DMS 273 treated with DMSO at 0.1 percent for 48 hours (cell line): ENCODE measurements around the gene COL9A3.

Source experiments
- DNase-seq: peaks from one replicate; lab custom pipeline; 2025; lab: John Stamatoyannopoulos, UW

The COL9A3 gene

GRCh38 chr20:62816884-62817873 is at the start of gene COL9A3:
TSS of gene COL9A3 (plus strand) at chr20:62817050. CDS start at chr20:62817065, 15 bp downstream.
- no peak for DNase-seq

DNA sequence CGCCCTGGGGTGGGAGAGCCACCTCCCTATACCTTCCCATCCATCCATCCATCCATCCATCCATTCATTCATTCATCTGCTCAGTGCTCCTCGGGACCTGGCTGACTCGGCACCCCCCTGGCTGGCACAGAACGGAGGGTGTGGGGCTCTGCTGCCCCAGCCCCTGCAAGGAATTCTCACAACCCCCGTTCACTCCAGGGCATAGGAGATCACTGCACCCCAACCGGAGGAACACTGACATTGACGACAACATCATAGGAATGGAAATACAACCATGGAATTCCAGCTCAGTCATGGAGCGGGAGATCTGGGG is 48.7 kb upstream of the COL9A3 start:
- DNase-seq: no peak

DNA sequence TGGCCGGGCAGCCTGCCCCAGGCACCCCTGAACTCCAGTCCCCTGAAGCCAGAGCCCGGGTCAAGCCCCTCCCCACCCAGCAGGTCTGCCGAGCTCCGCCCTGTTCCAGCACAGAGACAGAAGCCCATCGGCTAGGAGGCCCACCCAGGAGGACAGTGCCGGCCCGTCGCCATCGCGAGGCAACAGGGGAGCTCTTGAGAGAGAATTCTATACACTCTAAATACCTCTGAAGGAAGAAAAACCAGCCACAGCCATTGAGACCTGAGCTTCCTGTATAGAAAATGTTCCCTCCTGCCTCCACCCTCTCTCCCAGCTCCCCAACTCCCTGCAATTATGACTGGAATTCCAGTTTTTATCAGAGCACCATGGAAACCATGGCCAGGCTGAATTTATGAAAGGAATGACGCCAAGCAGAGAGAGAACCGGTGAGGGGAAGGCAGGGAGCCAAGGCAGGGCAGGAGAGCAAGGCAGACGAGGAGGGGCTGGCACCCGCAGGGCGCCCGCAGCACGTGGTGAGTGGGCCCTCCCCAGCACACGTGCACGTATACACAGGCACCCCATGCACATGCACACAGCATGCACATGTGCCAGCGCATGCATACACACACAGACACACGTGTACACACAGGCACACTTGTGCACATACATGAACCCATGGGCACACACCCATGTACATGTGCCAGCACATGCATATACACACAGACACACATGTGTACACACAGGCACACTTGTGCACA is 48.1 kb upstream of the COL9A3 start:
- no peak for DNase-seq

- DNase-seq: no peak
Measured at GRCh38 chr20:62769346-62770071, 47.3 kb upstream of the COL9A3 start.

DNA sequence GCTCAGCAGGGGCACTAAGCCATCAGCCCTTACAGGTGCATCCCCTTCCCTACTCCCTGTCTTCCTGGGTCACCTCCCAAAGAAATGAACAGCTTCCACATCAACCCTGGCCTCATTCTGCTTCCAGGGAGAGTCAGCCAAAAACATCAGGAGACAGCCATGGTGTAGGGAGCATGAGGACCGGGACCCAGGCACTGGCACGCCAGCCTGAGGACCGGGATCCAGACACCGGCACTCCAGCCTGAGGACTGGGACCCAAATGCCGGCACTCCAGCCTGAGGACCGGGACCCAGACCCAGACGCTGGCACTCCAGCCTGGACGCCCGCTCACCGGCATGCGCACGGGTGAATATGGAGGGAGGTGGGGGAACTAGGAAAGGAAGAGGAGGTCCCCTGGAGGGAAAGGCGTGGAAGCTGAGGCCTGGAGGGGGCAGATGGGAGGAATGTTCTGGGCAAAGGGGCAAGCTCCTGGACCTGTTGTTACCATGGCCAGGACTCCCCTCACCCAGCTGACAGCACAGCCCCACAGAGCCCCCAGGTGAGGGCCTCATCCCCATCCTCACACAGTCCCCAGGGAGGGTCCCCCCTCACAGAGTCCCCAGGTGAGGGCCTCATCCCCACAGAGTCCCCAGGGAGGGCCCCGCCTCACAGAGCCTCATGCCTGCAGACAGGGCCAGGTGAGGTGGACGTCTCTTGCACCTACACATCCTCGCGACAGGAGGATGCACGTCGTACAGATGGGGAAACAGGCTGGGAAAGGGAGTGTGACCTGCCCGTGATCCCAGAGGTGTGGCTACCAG is 46.5 kb upstream of the COL9A3 start:
- DNase-seq: no peak

GRCh38 chr20:62770916-62771315 is 45.9 kb upstream of the COL9A3 start:
- DNase-seq: no peak

DNA sequence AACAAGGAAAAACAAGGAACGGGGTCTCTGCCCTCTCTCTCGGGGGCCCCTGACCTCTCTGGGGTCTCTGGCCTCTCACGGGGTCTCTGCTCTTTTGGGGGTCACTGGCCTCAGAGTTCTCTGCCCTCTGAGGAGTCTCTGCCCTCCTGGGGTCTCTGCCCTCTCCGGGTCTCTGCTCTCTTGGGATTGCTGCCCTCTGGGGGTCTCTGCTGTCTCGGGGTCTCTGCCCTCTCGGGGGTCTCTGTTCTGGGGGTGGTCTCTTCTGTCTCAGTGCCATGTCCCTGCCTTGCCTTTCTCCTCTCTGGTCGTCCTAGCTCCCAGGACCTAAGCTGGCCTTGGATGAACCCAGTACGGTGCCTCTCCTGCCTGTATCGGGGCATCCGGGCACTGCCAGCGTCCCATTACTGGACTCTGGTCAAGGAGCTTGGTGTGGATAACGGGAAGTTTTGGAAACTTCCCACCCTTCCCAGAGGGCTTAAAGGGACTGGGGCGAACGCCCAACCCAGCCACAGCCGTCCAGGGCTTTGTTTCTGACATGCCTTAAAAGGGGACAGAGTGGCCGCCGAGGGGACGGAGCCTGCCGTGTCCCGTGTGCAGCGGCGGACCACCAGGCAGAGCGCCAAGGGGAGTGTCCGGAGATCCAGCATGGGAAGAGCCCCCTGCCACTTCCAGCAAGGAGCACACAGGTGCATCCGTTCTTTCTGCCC is 45.3 kb upstream of the COL9A3 start:
- no peak for DNase-seq

- no peak for DNase-seq
Measured at GRCh38 chr20:62772103-62772611, 44.7 kb upstream of the COL9A3 start.

DNA sequence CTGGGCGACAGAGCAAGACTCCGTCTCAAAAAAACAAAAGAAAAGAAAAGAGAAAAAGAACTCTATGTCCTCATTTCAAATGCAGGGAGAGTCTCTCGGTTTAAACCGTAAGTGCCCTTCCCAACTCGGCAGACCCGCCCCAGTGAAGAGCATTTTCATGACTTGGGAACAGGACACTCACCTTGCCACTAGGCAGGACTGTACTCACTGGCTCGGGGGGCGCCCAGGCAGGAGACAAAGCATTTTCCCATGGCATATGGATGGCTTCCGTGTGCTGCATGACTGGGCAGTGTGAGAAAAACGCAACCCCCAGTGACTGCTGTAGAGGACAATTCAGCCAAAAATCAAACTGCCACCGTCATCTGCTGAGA is 44.2 kb upstream of the COL9A3 start:
- no peak for DNase-seq

DNA sequence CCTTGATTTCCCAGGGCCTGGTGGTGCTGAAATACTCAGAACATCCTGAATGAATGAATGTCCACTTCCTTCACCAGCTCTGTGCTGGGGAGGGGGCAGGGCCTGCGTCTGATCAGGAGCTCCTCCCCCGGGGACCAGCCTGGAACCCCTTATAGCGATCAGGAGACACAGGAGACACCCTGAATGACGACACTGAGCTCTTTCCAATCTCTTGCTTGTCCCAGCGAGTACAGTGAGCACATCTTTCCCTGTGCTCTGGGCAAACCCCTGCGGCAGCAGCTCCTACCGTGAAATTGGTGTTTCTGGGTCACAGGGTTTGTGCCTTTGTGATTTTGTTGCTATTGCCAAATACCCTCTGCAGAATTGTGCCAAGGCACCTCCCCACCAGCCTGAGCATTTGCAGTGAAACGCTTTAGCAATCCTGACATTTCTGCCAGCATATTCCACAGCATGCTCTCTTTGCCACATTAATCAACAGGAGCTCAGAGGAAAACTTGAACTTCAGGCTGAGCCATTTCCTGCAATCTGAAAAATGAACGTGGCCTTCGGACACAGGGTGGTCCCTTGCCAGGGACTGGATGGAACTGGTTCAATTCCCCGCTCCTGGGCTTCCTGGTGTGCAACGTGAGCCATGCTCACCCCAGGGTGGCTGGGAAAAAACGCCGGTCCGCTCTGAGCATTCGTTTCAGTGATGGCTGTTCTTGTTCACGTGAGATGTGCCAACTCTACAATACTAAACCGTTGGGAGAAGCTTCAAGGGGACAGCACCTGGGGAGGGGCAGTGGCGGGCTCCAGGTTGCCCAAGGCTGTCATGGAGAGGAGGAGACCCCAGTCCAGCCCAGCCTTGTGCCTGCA is 43.6 kb upstream of the COL9A3 start:
- DNase-seq: no peak

GRCh38 chr20:62773845-62774714 is 42.8 kb upstream of the COL9A3 start:
- peak; percentile 32 for DNase-seq

- no peak for DNase-seq
Measured at GRCh38 chr20:62774762-62775161, 42.1 kb upstream of the COL9A3 start.

GRCh38 chr20:62775206-62775605 is 41.6 kb upstream of the COL9A3 start:
- no peak for DNase-seq

GRCh38 chr20:62776035-62776691 is 40.7 kb upstream of the COL9A3 start:
- no peak for DNase-seq

DNA sequence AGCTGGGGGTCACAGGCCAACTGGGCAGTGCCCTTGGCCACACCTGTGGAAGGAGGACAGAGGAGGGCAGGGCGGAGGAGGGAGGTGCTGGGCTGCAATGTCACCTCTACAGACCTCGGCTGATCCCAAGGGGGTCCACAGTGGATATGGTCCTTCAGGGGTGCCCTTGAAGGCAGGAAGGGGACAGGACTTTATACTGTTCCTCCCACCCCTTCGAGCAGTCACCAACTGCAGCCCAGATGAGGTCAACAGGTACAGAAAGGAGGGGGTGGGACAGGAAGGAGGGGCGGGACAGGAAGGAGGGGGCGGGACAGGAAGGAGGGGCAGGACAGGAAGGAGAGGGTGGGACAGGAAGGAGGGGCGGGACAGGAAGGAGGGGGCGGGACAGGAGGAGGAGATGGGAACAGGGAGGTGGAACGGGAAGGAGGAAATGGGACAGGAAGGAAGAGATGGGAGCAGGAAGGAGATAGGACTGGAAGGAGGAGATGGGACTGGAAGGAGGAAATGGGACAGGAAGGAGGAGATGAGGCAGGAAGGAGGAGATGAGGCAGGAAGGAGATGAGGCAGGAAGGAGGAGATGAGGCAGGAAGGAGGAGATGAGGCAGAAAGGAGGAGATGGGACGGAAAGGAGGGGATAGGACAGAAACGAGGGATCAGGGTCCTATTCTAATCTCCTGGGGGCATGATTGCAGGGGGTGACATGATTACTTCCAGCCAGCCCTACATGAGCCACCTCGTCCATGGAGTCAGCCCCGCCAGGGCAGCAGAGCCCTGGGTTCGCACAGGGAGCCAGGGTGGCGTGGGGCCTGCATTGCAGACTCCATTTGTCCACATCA is 39.9 kb upstream of the COL9A3 start:
- DNase-seq: peak; percentile 35

GRCh38 chr20:62777528-62777830 is 39.4 kb upstream of the COL9A3 start:
- no peak for DNase-seq

DNA sequence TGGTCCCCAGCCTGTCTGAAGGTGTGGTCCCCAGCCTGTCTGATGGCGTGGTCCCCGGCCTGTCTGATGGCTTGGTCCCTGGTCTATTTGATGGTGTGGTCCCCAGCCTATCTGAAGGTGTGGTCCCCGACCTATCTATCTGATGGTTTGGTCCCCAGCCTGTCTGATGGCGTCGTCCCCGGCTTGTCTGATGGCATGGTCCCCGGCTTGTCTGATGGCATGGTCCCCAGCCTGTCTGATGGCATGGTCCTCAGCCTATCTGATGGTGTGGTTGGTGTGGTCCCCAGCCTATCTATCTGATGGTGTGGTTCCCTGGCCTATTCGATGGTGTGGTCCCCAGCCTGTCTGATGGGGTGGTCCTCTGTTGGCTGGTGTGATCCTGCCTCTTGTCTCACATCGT is 38.8 kb upstream of the COL9A3 start:
- no peak for DNase-seq
